Measurements from ENCODE around the gene RAP1GAP.

Gene RAP1GAP

DNA sequence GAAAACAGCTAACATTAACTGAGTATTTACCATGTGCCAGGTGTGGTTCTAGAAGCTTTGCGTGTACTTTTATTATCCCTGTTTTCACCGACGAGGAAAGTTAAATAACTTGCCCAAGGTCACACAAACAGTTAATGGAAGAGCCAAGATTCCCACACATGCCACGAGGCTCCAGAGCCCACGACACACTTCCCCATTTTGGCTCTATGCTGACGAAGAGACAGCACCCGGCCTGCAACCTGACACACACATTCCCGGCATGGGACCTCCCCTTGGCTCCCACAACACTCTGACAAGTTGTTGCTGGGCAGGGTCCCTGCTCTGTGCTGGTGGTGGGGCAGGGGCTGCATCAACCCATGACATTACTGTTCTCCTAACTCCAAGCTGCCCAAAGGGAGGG lies 52.8 kb downstream of the RAP1GAP start:
- no peaks in the 10 kb centered on the region for H3K4me1 Mint-ChIP-seq (ENCODE audit: low read depth)
- H3K27me3 Mint-ChIP-seq (ENCODE audit: low read depth): peaks cover 7% of the 10 kb centered on the region
- no peak overlapping the region for H3K4me3 Mint-ChIP-seq
- no peaks in the 10 kb centered on the region for H3K9me3 Mint-ChIP-seq
- H3K27ac Mint-ChIP-seq: no peak overlapping the region
- no peaks in the 10 kb centered on the region for H3K36me3 Mint-ChIP-seq (ENCODE audit: low read depth)
- DNase-seq (ENCODE audit: low spot score): no peak

GRCh38 chr1:21614419-21615115 lies 54.6 kb downstream of the RAP1GAP start:
- Mint-ChIP-seq H3K36me3 (ENCODE audit: low read depth) (no peaks in the 10 kb centered on the region), H3K4me1 (ENCODE audit: low read depth) (no peaks in the 10 kb centered on the region), H3K27ac (no peak overlapping the region), H3K27me3 (ENCODE audit: low read depth) (no peaks in the 10 kb centered on the region), H3K9me3 (no peaks in the 10 kb centered on the region), H3K4me3 (no peak overlapping the region)
- DNase-seq (ENCODE audit: low spot score): no peak

GRCh38 chr1:21613072-21613867 lies 55.9 kb downstream of the RAP1GAP start:
- H3K4me3 Mint-ChIP-seq: no peak overlapping the region
- H3K9me3 Mint-ChIP-seq: no peaks in the 10 kb centered on the region
- no peaks in the 10 kb centered on the region for H3K27me3 Mint-ChIP-seq (ENCODE audit: low read depth)
- H3K27ac Mint-ChIP-seq: no peak overlapping the region
- H3K4me1 Mint-ChIP-seq (ENCODE audit: low read depth): no peaks in the 10 kb centered on the region
- H3K36me3 Mint-ChIP-seq (ENCODE audit: low read depth): no peaks in the 10 kb centered on the region
- DNase-seq (ENCODE audit: low spot score): no peak

DNA sequence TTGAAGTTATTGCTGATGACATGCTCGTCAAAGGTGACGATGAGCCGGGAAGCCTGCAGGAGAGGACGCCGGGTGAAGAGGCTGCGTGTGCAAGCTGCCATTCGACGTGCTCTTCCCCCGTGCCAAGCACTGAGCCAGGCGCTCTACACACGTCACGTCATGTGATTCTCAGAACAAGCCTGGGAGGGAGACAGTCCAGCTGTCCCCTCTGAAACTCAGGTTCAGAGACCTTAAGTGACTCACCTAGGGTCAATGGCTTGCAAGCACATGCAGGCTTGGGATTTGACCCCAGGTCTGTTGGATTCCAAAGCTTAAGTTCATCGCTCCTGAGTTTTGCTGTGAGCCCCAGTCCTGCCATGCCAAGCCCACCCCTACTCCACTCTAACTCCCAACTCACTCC lies 57.1 kb downstream of the RAP1GAP start:
- peaks cover 11% of the 10 kb centered on the region for H3K4me1 Mint-ChIP-seq (ENCODE audit: low read depth)
- H3K4me3 Mint-ChIP-seq: no peak overlapping the region
- H3K27me3 Mint-ChIP-seq (ENCODE audit: low read depth): no peaks in the 10 kb centered on the region
- no peak for DNase-seq (ENCODE audit: low spot score)
- H3K27ac Mint-ChIP-seq: no peak overlapping the region
- no peaks in the 10 kb centered on the region for H3K9me3 Mint-ChIP-seq
- no peaks in the 10 kb centered on the region for H3K36me3 Mint-ChIP-seq (ENCODE audit: low read depth)

GRCh38 chr1:21610989-21611785 lies 58.0 kb downstream of the RAP1GAP start:
- DNase-seq (ENCODE audit: low spot score): no peak
- Mint-ChIP-seq H3K27me3 (ENCODE audit: low read depth) (no peaks in the 10 kb centered on the region), H3K9me3 (no peaks in the 10 kb centered on the region), H3K4me1 (ENCODE audit: low read depth) (peaks cover 11% of the 10 kb centered on the region), H3K27ac (no peak overlapping the region), H3K4me3 (no peak overlapping the region), H3K36me3 (ENCODE audit: low read depth) (no peaks in the 10 kb centered on the region)

- no peaks in the 10 kb centered on the region for H3K27me3 Mint-ChIP-seq (ENCODE audit: low read depth)
- H3K9me3 Mint-ChIP-seq: no peaks in the 10 kb centered on the region
- no peak overlapping the region for H3K27ac Mint-ChIP-seq
- H3K4me1 Mint-ChIP-seq (ENCODE audit: low read depth): peaks cover 11% of the 10 kb centered on the region
- H3K4me3 Mint-ChIP-seq: no peak overlapping the region
- no peak for DNase-seq (ENCODE audit: low spot score)
- H3K36me3 Mint-ChIP-seq (ENCODE audit: low read depth): no peaks in the 10 kb centered on the region
Measured at GRCh38 chr1:21610027-21610426, 59.1 kb downstream of the RAP1GAP start.

DNA sequence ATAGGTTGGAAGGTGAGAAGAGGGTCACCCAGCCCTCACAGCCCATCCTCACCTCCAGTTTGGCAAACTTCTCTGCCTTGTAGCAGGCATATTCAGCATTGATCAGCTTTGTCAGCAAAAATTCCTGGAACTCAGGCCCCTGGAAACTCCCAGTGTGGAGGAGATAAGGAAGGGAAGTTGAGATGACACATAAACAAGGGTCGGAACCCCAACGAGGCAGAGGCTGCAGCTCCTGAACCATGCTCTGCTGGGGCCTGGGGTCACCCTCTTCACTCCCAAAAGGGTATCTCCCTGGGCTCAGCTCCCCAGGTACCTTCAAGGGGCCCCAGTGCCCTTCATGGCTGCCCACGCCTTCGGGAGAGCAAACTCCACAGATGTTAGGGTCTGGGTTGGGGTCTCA lies 60.4 kb downstream of the RAP1GAP start:
- no peak for DNase-seq (ENCODE audit: low spot score)
- Mint-ChIP-seq H3K4me3 (no peak overlapping the region), H3K9me3 (no peaks in the 10 kb centered on the region), H3K36me3 (ENCODE audit: low read depth) (no peaks in the 10 kb centered on the region), H3K27me3 (ENCODE audit: low read depth) (no peaks in the 10 kb centered on the region), H3K27ac (no peak overlapping the region), H3K4me1 (ENCODE audit: low read depth) (peaks cover 11% of the 10 kb centered on the region)

DNA sequence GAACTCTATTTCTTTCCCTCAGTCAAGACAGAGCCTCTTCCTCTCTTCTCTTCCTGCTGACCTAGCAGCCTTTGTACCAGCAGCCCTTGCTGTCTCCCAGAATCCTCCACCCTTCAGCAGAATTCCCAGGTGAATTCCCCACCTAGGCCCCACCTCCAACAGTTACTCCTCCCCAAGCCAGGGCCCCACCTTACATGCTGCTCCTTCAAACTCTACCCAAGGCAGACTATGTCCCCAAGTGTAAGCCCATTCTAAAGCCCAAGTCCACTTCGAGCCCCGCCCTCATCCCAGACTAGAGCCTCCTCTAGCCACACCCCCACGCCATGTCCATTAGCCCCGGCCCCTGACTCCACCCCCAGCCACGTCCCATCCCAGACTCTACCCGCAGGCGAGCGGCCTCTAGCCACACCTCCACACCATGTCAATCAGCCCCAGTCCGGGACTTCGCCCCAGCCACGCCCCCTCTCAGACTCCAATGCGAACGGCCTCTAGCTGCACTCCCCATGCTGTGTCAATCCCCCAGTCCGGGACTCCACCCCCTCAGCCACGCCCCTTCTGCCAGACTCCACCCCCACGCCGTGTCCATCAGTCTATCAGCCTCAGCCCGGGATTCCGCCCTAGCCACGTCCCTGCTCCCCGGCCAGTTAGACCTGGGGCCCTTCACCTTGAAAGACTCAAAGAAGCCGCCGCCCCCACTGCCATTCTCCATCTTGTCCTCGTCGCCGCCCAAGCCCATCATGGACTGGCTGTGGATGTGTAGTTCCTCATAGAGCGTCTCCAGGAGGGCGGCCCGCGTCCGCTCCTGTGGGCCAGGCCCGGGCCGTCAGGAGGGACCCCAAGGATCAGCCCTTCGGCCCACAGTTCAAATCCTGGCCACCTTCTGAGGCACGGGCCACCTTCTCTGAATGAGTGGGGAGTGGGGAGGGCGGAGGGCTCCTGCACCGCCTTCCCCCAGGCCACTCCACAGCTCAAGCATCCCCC lies 61.3 kb downstream of the RAP1GAP start:
- H3K36me3 Mint-ChIP-seq (ENCODE audit: low read depth): no peaks in the 10 kb centered on the region
- no peak overlapping the region for H3K27ac Mint-ChIP-seq
- no peaks in the 10 kb centered on the region for H3K9me3 Mint-ChIP-seq
- H3K4me1 Mint-ChIP-seq (ENCODE audit: low read depth): peaks cover 11% of the 10 kb centered on the region
- DNase-seq (ENCODE audit: low spot score): peak; percentile 76
- H3K4me3 Mint-ChIP-seq: peak overlapping the region; percentile 34
- H3K27me3 Mint-ChIP-seq (ENCODE audit: low read depth): no peaks in the 10 kb centered on the region

DNA sequence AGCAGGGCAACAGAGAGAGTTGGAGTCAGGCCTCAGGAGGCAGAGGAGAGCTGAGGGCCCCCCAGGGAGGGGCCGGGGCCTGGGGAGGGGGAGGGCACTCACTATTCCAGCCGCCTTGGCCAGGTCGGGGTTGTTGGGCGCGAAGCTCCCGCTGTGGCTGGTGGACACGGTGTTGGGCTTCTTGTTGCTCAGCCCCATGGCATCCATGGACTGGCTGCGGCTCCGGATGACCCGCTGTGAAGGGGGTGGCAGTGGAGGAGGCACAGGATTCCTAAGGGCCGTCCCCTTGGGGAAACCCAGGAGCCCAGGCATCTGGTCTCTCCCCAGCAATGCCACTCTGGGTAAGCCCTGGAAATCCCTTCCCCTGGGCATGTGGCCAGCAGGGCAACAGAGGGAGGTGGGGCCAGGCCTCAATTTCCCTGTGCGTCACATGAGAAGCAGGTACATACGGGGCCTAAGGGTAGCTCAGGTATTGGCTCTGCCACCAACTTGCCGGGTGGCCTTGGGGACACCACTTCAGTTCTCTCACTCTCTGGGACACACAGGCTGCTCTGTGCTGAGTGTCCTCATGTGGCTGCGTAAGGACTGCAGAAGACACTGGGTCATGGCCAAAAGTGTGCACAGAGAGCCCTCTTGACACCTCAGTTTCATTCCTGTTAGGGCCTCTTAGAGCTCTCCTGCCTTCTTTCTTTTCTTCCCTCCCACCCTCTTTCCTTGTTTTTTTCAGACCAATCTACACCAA lies 63.0 kb downstream of the RAP1GAP start:
- Mint-ChIP-seq H3K27ac (no peak overlapping the region), H3K9me3 (no peaks in the 10 kb centered on the region), H3K36me3 (ENCODE audit: low read depth) (no peaks in the 10 kb centered on the region), H3K4me1 (ENCODE audit: low read depth) (peaks cover 11% of the 10 kb centered on the region), H3K4me3 (no peak overlapping the region), H3K27me3 (ENCODE audit: low read depth) (no peaks in the 10 kb centered on the region)
- DNase-seq (ENCODE audit: low spot score): no peak

- H3K27me3 Mint-ChIP-seq (ENCODE audit: low read depth): no peaks in the 10 kb centered on the region
- H3K27ac Mint-ChIP-seq: no peak overlapping the region
- H3K4me1 Mint-ChIP-seq (ENCODE audit: low read depth): peaks cover 11% of the 10 kb centered on the region
- H3K36me3 Mint-ChIP-seq (ENCODE audit: low read depth): no peaks in the 10 kb centered on the region
- no peaks in the 10 kb centered on the region for H3K9me3 Mint-ChIP-seq
- no peak for DNase-seq (ENCODE audit: low spot score)
- H3K4me3 Mint-ChIP-seq: no peak overlapping the region
Measured at GRCh38 chr1:21605012-21605715, 64.0 kb downstream of the RAP1GAP start.

- Mint-ChIP-seq H3K9me3 (no peaks in the 10 kb centered on the region), H3K27me3 (ENCODE audit: low read depth) (no peaks in the 10 kb centered on the region)
Measured at GRCh38 chr1:21604208-21604957, 64.8 kb downstream of the RAP1GAP start.

More at GRCh38 chr1:21604208-21604957, 64.8 kb downstream of the RAP1GAP start:
- no peak for DNase-seq (ENCODE audit: low spot score)
- Mint-ChIP-seq H3K4me3 (no peak overlapping the region), H3K4me1 (ENCODE audit: low read depth) (peaks cover 11% of the 10 kb centered on the region), H3K36me3 (ENCODE audit: low read depth) (no peaks in the 10 kb centered on the region), H3K27ac (no peak overlapping the region)

All from T-helper 2 cell treated with Interferon-gamma antibody and Interleukin-4, amounts not matched to agents 5 μg/mL and 100 μg/mL, for 36 hours (primary cell).